ENCODE measurements around the gene NCCRP1. TPM values are rescaled to one million over a fixed set of nuclear protein-coding genes. Genes with fewer than 3 reads are reported as not detected.
"Not testable (repeated sequence)": the region's sequence is repeated elsewhere in the genome, so short reads cannot be mapped to it uniquely, and the experiment has no call there.

NCCRP1 gene
- total and polyA plus RNA-seq, 8 donors: 0.96 to 8.5 (median 3.2) TPM

DNA sequence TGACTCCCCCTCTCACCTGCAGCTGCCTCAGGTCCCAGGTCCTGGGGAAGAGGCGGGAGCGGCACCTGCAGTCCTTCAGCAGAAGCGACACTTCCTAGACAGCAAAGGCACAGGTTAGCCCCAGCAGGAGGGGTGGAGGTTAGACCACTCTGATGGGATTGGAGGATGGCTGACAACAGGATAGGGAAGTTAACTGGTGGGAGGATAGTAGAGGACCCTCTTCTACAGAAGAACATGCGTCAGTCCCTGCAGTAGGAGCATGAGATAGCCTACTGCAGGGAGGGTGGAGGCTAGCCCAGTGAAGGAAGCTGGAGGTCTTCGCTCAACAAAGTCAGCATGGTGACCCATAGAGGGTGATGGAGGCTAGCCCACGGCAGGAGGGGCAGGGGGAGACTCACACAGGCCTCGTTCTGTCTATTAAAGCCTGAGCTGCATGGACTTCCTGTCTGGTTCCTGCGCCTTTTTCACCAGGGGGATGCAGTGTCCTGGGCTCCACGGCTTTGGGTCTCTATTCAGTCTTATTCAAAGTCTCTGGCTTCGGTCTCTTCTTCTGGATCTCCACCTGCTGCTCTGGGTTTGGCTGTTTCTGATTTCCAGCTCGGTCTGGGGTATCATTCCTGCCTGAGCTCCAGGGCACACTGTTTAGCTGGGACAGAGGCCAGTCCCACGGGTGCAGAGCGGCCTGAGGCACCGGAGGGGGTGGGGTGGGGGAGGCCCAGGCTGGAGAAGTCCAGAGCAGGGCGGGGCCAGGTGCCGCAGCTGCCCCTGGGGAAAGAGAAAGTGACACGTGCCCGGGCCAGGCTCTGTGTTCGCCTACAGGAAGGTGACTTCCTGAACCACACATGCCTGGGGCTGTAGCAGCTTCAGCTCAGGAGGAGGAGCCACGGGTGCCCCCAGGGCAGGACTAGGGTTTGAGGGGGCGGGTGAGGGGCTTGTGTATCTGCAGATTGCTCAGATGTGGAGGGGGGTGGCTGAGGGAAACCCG lies 40.7 kb downstream of the NCCRP1 start:
- TF ChIP-seq, protein P1, sequence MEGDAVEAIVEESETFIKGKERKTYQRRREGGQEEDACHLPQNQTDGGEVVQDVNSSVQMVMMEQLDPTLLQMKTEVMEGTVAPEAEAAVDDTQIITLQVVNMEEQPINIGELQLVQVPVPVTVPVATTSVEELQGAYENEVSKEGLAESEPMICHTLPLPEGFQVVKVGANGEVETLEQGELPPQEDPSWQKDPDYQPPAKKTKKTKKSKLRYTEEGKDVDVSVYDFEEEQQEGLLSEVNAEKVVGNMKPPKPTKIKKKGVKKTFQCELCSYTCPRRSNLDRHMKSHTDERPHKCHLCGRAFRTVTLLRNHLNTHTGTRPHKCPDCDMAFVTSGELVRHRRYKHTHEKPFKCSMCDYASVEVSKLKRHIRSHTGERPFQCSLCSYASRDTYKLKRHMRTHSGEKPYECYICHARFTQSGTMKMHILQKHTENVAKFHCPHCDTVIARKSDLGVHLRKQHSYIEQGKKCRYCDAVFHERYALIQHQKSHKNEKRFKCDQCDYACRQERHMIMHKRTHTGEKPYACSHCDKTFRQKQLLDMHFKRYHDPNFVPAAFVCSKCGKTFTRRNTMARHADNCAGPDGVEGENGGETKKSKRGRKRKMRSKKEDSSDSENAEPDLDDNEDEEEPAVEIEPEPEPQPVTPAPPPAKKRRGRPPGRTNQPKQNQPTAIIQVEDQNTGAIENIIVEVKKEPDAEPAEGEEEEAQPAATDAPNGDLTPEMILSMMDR (IDR thresholded peaks at IDR 0.05): no peak
- DNase-seq (peak; percentile 89 to 97 (median 92)), ATAC-seq (peak; percentile 99 to 100 (median 100)), FAIRE-seq (no peak)
- Histone ChIP-seq H3K27ac (peak overlapping the region in 3 of 4 donors; percentile 30 to 69 (median 53)), H3K4me3 (peak overlapping the region in 2 of 4 donors; percentile 1 to 15), H3K4me1 (peaks cover 0 to 4% (median 0%) of the 10 kb centered on the region in 3 donors), H3K9me3 (no peaks in the 10 kb centered on the region), H3K36me3 (no peaks in the 10 kb centered on the region), H3K27me3 (no peaks in the 10 kb centered on the region)
- 34 to 36% methylated on average over 22 of the region's 22 CpGs for WGBS, 2 donors
- intact Hi-C loops (cut with DNase I): no loop called here

DNA sequence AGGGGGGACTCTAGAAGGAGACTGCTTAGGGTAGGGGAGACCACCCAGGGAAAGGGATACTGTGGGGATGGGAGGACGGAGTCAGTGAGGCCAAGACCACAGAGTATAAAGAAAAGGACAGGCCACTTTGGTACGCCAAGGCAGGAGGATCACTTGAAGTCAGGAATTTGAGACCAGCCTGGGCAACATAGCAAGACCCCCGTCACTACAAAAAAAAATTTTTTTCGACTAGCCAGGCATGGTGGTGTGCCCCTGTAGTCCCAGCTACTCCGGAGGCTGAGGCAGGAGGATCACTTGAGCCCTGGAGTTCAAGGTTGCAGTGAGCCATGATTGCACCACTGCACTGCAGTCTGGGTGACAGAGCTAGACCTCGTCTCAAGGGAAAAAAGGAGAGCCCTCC lies 41.4 kb downstream of the NCCRP1 start:
- FAIRE-seq (no peak), ATAC-seq (no peak), DNase-seq (no peak)
- Histone ChIP-seq H3K27ac (peak overlapping the region in 3 of 4 donors; percentile 30 to 69 (median 53)), H3K9me3 (no peaks in the 10 kb centered on the region), H3K27me3 (no peaks in the 10 kb centered on the region), H3K4me3 (peak overlapping the region in 2 of 4 donors; percentile 1 to 15), H3K36me3 (no peaks in the 10 kb centered on the region), H3K4me1 (peaks cover 0 to 4% (median 0%) of the 10 kb centered on the region in 3 donors)
- WGBS, 2 donors: 84 to 87% methylated on average over 6 of the region's 6 CpGs
- TF ChIP-seq, protein P1 (IDR thresholded peaks at IDR 0.05): no peak
- intact Hi-C loops (cut with DNase I): no loop called here

DNA sequence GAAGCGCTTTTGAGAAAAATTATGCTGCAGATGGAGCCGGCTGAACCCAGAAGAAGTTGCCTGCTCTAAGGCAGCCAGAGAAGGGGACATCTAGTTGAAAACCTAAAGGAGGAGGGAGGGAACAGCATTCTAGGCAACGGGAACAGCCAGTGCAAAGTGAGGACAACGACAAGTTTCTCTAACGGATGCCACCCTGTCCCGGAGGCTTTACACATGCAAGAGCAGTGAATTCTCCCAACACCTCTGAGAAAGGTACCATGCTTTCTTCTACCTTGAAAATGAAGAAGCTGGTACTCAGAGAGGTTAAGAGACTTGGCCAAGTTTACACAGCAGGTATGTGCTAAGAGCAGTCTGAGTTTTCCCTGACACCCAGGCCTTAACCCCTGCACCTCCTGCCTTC lies 42.2 kb downstream of the NCCRP1 start:
- no peaks in the 10 kb centered on the region for H3K27me3 ChIP-seq
- intact Hi-C loops (cut with DNase I): no loop called here
- TF ChIP-seq, protein P1 (IDR thresholded peaks at IDR 0.05): no peak
- H3K27ac ChIP-seq: no peak overlapping the region
- H3K9me3 ChIP-seq: no peaks in the 10 kb centered on the region
- 91 to 96% methylated on average over 6 of the region's 6 CpGs for WGBS, 2 donors
- DNase-seq (no peak), ATAC-seq (no peak), FAIRE-seq (no peak)
- peaks cover 0 to 4% (median 0%) of the 10 kb centered on the region in 3 donors for H3K4me1 ChIP-seq
- no peaks in the 10 kb centered on the region for H3K36me3 ChIP-seq
- H3K4me3 ChIP-seq: no peak overlapping the region

DNA sequence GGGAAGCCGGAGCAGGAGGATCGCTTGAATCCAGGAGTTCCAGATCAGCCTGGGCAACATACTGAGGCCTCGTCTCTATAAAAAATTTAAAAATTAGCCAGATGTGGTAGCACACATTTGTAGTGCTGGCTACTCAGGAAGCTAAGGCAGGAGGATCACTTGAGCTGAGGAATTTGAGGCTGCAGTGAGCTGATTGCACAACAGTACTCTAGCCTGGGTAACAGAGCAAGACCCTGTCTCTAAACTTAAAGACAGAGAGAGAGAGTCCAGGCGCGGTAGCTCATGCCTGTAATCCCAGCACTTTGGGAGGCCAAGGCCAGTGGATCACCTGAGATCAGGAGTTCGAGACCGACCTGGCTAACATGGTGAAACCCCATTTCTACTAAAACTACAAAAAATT lies 43.7 kb downstream of the NCCRP1 start:
- peaks cover 0 to 4% (median 0%) of the 10 kb centered on the region in 3 donors for H3K4me1 ChIP-seq
- H3K27me3 ChIP-seq: no peaks in the 10 kb centered on the region
- 93 to 94% methylated on average over 7 of the region's 7 CpGs for WGBS, 2 donors
- no peak overlapping the region for H3K27ac ChIP-seq
- H3K36me3 ChIP-seq: no peaks in the 10 kb centered on the region
- FAIRE-seq (no peak), DNase-seq (no peak), ATAC-seq (no peak)
- intact Hi-C loops (cut with DNase I): no loop called here
- TF ChIP-seq, protein P1 (IDR thresholded peaks at IDR 0.05): no peak
- H3K9me3 ChIP-seq: no peaks in the 10 kb centered on the region
- no peak overlapping the region for H3K4me3 ChIP-seq

DNA sequence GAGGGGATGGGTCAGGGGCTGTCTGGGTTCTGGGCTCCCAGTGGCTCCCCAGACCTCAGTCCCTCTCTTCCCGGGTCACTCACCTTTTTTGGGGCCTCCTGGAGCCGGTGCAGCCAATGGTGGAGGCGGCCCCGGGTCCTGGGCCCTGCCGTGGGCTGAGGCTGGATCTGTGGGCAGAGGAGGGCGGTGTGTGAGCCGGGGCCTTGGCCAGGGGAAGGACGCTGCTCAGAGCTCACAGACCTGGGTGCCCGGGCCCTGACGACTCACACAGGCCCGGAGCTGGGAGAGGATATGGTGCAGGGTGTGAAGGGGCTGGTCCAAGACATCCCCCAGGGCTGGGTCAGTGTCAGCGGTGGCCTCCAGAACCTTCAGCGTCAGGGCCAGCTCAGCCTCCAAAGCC lies 47.0 kb downstream of the NCCRP1 start:
- peak in 1 of 6 donors; percentile 38 for DNase-seq
- intact Hi-C loops (cut with DNase I); ATAC-seq; H3K36me3 ChIP-seq; H3K4me1 ChIP-seq; H3K27me3 ChIP-seq; H3K9me3 ChIP-seq; H3K4me3 ChIP-seq; FAIRE-seq; H3K27ac ChIP-seq: not testable (repeated sequence)
- 84 to 86% methylated on average over 13 of the region's 13 CpGs for WGBS, 2 donors

DNA sequence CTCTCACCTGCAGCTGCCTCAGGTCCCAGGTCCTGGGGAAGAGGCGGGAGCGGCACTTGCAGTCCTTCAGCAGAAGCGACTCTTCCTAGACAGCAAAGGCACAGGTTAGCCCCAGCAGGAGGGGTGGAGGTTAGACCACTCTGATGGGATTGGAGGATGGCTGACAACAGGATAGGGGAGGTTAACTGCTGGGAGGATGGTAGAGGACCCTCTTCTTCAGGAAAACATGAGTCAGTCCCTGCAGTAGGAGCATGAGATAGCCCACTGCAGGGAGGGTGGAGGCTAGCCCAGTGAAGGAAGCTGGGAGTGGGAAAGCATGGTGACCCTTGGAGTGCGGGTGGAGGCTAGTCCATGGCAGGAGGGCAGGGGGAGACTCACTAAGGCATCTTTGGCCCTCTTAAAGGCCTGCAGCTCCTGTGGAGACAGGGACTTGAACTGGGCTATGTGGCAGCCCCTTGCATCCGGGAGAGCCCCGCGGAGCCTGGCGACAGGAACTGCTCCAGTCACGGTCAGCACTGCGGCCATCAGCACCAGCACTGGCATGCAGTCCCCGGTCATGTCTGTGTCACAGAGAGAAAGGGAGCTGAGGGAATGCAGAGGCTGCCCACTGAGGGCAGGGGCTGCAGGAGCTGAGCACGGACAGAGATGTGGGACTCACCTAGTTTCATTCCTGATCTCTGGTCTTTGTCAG lies 47.8 kb downstream of the NCCRP1 start, which contains the start of gene IFNL3:
Gene IFNL3, minus strand, starts transcription at position 597 of the 691 bp plus-strand sequence. Its CDS starts 39 bp downstream, at position 558.
- ATAC-seq; intact Hi-C loops (cut with DNase I); FAIRE-seq: not testable (repeated sequence)

DNA sequence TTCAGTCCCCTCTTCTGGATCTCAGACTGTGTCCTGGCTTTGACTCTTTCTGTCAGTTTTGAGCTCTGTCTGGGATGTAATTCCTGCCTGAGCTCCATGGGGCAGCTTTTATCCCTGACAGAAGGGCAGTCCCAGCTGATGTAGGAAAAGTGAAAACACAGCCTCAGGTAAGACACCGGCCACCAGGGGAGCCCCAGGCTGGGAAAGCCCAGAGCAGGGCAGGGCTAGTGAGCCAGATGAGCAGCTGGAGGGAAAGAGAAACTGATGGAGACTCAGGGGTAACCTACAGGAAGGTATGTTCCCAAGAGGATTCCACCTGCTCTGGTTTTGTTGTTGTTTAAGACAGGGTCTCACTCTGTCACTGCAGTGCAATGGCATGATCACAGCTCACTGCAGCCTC lies 48.4 kb downstream of the NCCRP1 start:
- H3K27me3 ChIP-seq: not testable (repeated sequence)

More for the DNA sequence above, 47.8 kb downstream of the NCCRP1 start, which contains the start of gene IFNL3:
- not testable (repeated sequence) for H3K4me3 ChIP-seq, H3K36me3 ChIP-seq, H3K27me3 ChIP-seq, H3K27ac ChIP-seq, H3K4me1 ChIP-seq, H3K9me3 ChIP-seq, DNase-seq
- WGBS, 2 donors: 90 to 91% methylated on average over 8 to 12 of the region's 12 CpGs

More for the DNA sequence above, 48.4 kb downstream of the NCCRP1 start:
- FAIRE-seq; H3K9me3 ChIP-seq; intact Hi-C loops (cut with DNase I); DNase-seq; H3K36me3 ChIP-seq; H3K4me1 ChIP-seq; H3K4me3 ChIP-seq; H3K27ac ChIP-seq: not testable (repeated sequence)
- WGBS, 2 donors: no CpG with 5 or more reads among the region's 1 CpG
- peak; percentile 72 to 84 (median 76) for ATAC-seq

Data from pancreas (tissue), 10 donors.